ENCODE data around the gene ZNF8.

Gene ZNF8

GRCh38 chr19:58261968-58262921 is 16.5 kb upstream of the ZNF8 start:
- H2BK15ac ChIP-seq (ENCODE audit: low read depth, poor library complexity, severe bottlenecking): no peak overlapping the region
- H3K4me2 ChIP-seq (ENCODE audit: low read length, poor library complexity, severe bottlenecking): no peak overlapping the region
- H3K27me3 ChIP-seq (ENCODE audit: control insufficient read depth in 1 of 2, insufficient read depth in 1 of 2, low read length in 2 of 2): no peaks in the 10 kb centered on the region
- no peak overlapping the region for H3K9ac ChIP-seq (ENCODE audit: low read length)
- peaks cover 26% of the 10 kb centered on the region for H3K79me1 ChIP-seq (replicated peaks; ENCODE audit: low read length, poor library complexity, severe bottlenecking)
- no peak overlapping the region for H2BK120ac ChIP-seq (ENCODE audit: low read depth, low read length)
- no peak overlapping the region for H4K8ac ChIP-seq (ENCODE audit: low read length)
- H3K4me3 ChIP-seq (ENCODE audit: insufficient read depth in 1 of 2, low read depth in 1 of 2, low read length in 2 of 2): peak overlapping the region in 1 of 2 experiments; percentile 63
- no peak overlapping the region for H2AFZ ChIP-seq (ENCODE audit: low read depth, low read length)
- 96% methylated on average over 19 of the region's 19 CpGs for WGBS
- H3K36me3 ChIP-seq (ENCODE audit: control insufficient read depth in 1 of 2, insufficient read depth in 2 of 2, low read depth in 1 of 2, low read length in 2 of 2): peaks cover 81 to 82% of the 10 kb centered on the region in 2 experiments
- H3K23ac ChIP-seq (ENCODE audit: low read length in 2 of 2): no peak overlapping the region
- peak; percentile 30 for DNase-seq
- no peak overlapping the region for H3K14ac ChIP-seq (ENCODE audit: low read length in 2 of 2)
- no peak overlapping the region for H4K91ac ChIP-seq (ENCODE audit: low read length)
- H2AK5ac ChIP-seq (ENCODE audit: low read length, severe bottlenecking): no peak overlapping the region
- H3K4me1 ChIP-seq (ENCODE audit: control insufficient read depth, insufficient read depth, low read depth, low read length): no peaks in the 10 kb centered on the region
- no peak overlapping the region for H3K4ac ChIP-seq (ENCODE audit: low read depth in 1 of 2, low read length in 2 of 2)
- no peak overlapping the region for H2BK12ac ChIP-seq (ENCODE audit: low read length in 2 of 2)
- H3K9me3 ChIP-seq (ENCODE audit: control insufficient read depth, low read length): peaks cover 100% of the 10 kb centered on the region
- H2BK5ac ChIP-seq (ENCODE audit: low read depth, low read length, poor library complexity, severe bottlenecking): no peak overlapping the region
- H3K18ac ChIP-seq (ENCODE audit: low read depth in 1 of 2, low read length in 2 of 2): no peak overlapping the region
- H3K27ac ChIP-seq (ENCODE audit: low read length, poor library complexity, severe bottlenecking): no peak overlapping the region

GRCh38 chr19:58262922-58263296 is 15.8 kb upstream of the ZNF8 start:
- Histone ChIP-seq H2BK5ac (ENCODE audit: low read depth, low read length, poor library complexity, severe bottlenecking) (no peak overlapping the region), H3K27ac (ENCODE audit: low read length, poor library complexity, severe bottlenecking) (no peak overlapping the region), H2BK120ac (ENCODE audit: low read depth, low read length) (no peak overlapping the region), H2AK5ac (ENCODE audit: low read length, severe bottlenecking) (no peak overlapping the region), H3K36me3 (ENCODE audit: control insufficient read depth in 1 of 2, insufficient read depth in 2 of 2, low read depth in 1 of 2, low read length in 2 of 2) (peaks cover 74 to 77% of the 10 kb centered on the region in 2 experiments), H3K79me1 (replicated peaks; ENCODE audit: low read length, poor library complexity, severe bottlenecking) (peaks cover 21% of the 10 kb centered on the region), H3K9ac (ENCODE audit: low read length) (no peak overlapping the region), H3K23ac (ENCODE audit: low read length in 2 of 2) (no peak overlapping the region), H3K4me1 (ENCODE audit: control insufficient read depth, insufficient read depth, low read depth, low read length) (no peaks in the 10 kb centered on the region), H3K27me3 (ENCODE audit: control insufficient read depth in 1 of 2, insufficient read depth in 1 of 2, low read length in 2 of 2) (no peaks in the 10 kb centered on the region), H4K8ac (ENCODE audit: low read length) (no peak overlapping the region), H2AFZ (ENCODE audit: low read depth, low read length) (no peak overlapping the region), H2BK12ac (ENCODE audit: low read length in 2 of 2) (no peak overlapping the region), H3K4me3 (ENCODE audit: insufficient read depth in 1 of 2, low read depth in 1 of 2, low read length in 2 of 2) (peak overlapping the region in 1 of 2 experiments; percentile 63), H3K14ac (ENCODE audit: low read length in 2 of 2) (no peak overlapping the region), H3K18ac (ENCODE audit: low read depth in 1 of 2, low read length in 2 of 2) (no peak overlapping the region), H3K4ac (ENCODE audit: low read depth in 1 of 2, low read length in 2 of 2) (no peak overlapping the region), H3K4me2 (ENCODE audit: low read length, poor library complexity, severe bottlenecking) (no peak overlapping the region), H3K9me3 (ENCODE audit: control insufficient read depth, low read length) (peaks cover 95% of the 10 kb centered on the region), H4K91ac (ENCODE audit: low read length) (no peak overlapping the region), H2BK15ac (ENCODE audit: low read depth, poor library complexity, severe bottlenecking) (no peak overlapping the region)
- WGBS: 97% methylated on average over 7 of the region's 7 CpGs
- DNase-seq: no peak

GRCh38 chr19:58265100-58265499 is 13.7 kb upstream of the ZNF8 start:
- peaks cover 57 to 63% of the 10 kb centered on the region in 2 experiments for H3K36me3 ChIP-seq (ENCODE audit: control insufficient read depth in 1 of 2, insufficient read depth in 2 of 2, low read depth in 1 of 2, low read length in 2 of 2)
- no peaks in the 10 kb centered on the region for H3K27me3 ChIP-seq (ENCODE audit: control insufficient read depth in 1 of 2, insufficient read depth in 1 of 2, low read length in 2 of 2)
- H3K9me3 ChIP-seq (ENCODE audit: control insufficient read depth, low read length): peaks cover 93% of the 10 kb centered on the region
- H3K27ac ChIP-seq (ENCODE audit: low read length, poor library complexity, severe bottlenecking): no peak overlapping the region
- H3K14ac ChIP-seq (ENCODE audit: low read length in 2 of 2): no peak overlapping the region
- H3K79me1 ChIP-seq (replicated peaks; ENCODE audit: low read length, poor library complexity, severe bottlenecking): peaks cover 14% of the 10 kb centered on the region
- no peak overlapping the region for H2AK5ac ChIP-seq (ENCODE audit: low read length, severe bottlenecking)
- H2BK15ac ChIP-seq (ENCODE audit: low read depth, poor library complexity, severe bottlenecking): no peak overlapping the region
- no peaks in the 10 kb centered on the region for H3K4me1 ChIP-seq (ENCODE audit: control insufficient read depth, insufficient read depth, low read depth, low read length)
- H3K9ac ChIP-seq (ENCODE audit: low read length): no peak overlapping the region
- no peak overlapping the region for H2BK12ac ChIP-seq (ENCODE audit: low read length in 2 of 2)
- H4K8ac ChIP-seq (ENCODE audit: low read length): no peak overlapping the region
- no peak overlapping the region for H2AFZ ChIP-seq (ENCODE audit: low read depth, low read length)
- H3K4me3 ChIP-seq (ENCODE audit: insufficient read depth in 1 of 2, low read depth in 1 of 2, low read length in 2 of 2): peak overlapping the region in 1 of 2 experiments; percentile 63
- no peak overlapping the region for H4K91ac ChIP-seq (ENCODE audit: low read length)
- H2BK5ac ChIP-seq (ENCODE audit: low read depth, low read length, poor library complexity, severe bottlenecking): no peak overlapping the region
- no peak overlapping the region for H3K23ac ChIP-seq (ENCODE audit: low read length in 2 of 2)
- H3K4me2 ChIP-seq (ENCODE audit: low read length, poor library complexity, severe bottlenecking): no peak overlapping the region
- WGBS: 98% methylated on average over 3 of the region's 3 CpGs
- H3K18ac ChIP-seq (ENCODE audit: low read depth in 1 of 2, low read length in 2 of 2): no peak overlapping the region
- DNase-seq: no peak
- H2BK120ac ChIP-seq (ENCODE audit: low read depth, low read length): no peak overlapping the region
- no peak overlapping the region for H3K4ac ChIP-seq (ENCODE audit: low read depth in 1 of 2, low read length in 2 of 2)

GRCh38 chr19:58268344-58268743 is 10.4 kb upstream of the ZNF8 start:
- Histone ChIP-seq H3K14ac (ENCODE audit: low read length in 2 of 2) (no peak overlapping the region), H3K27me3 (ENCODE audit: control insufficient read depth in 1 of 2, insufficient read depth in 1 of 2, low read length in 2 of 2) (no peaks in the 10 kb centered on the region), H3K23ac (ENCODE audit: low read length in 2 of 2) (no peak overlapping the region), H2AFZ (ENCODE audit: low read depth, low read length) (no peak overlapping the region), H2AK5ac (ENCODE audit: low read length, severe bottlenecking) (no peak overlapping the region), H3K9me3 (ENCODE audit: control insufficient read depth, low read length) (peaks cover 90% of the 10 kb centered on the region), H3K4me1 (ENCODE audit: control insufficient read depth, insufficient read depth, low read depth, low read length) (no peaks in the 10 kb centered on the region), H3K9ac (ENCODE audit: low read length) (no peak overlapping the region), H3K4me3 (ENCODE audit: insufficient read depth in 1 of 2, low read depth in 1 of 2, low read length in 2 of 2) (peak overlapping the region in 1 of 2 experiments; percentile 42), H2BK120ac (ENCODE audit: low read depth, low read length) (no peak overlapping the region), H2BK12ac (ENCODE audit: low read length in 2 of 2) (no peak overlapping the region), H3K79me1 (replicated peaks; ENCODE audit: low read length, poor library complexity, severe bottlenecking) (peaks cover 15% of the 10 kb centered on the region), H4K8ac (ENCODE audit: low read length) (no peak overlapping the region), H2BK5ac (ENCODE audit: low read depth, low read length, poor library complexity, severe bottlenecking) (no peak overlapping the region), H3K4me2 (ENCODE audit: low read length, poor library complexity, severe bottlenecking) (no peak overlapping the region), H3K36me3 (ENCODE audit: control insufficient read depth in 1 of 2, insufficient read depth in 2 of 2, low read depth in 1 of 2, low read length in 2 of 2) (peaks cover 47 to 65% of the 10 kb centered on the region in 2 experiments), H4K91ac (ENCODE audit: low read length) (no peak overlapping the region), H3K18ac (ENCODE audit: low read depth in 1 of 2, low read length in 2 of 2) (no peak overlapping the region), H3K4ac (ENCODE audit: low read depth in 1 of 2, low read length in 2 of 2) (no peak overlapping the region), H3K27ac (ENCODE audit: low read length, poor library complexity, severe bottlenecking) (no peak overlapping the region), H2BK15ac (ENCODE audit: low read depth, poor library complexity, severe bottlenecking) (no peak overlapping the region)
- 92% methylated on average over 2 of the region's 3 CpGs for WGBS
- no peak for DNase-seq
